Activated CD4-positive, alpha-beta T cell treated with anti-CD3 and anti-CD28 coated beads, Interleukin-2, Interleukin-4, amounts not matched to agents 100 ng/mL and 50 ng/mL, durations not matched to agents 16 hours and 8 hours (primary cell): ENCODE measurements around the gene CCR6.
"Not testable (repeated sequence)": the region's sequence is repeated elsewhere in the genome, so short reads cannot be mapped to it uniquely, and the experiment has no call there.

ENCODE experiments used
- DNase-seq: peaks from one replicate; pipeline ENCODE4 v3.0.0-alpha.2; 2020; ENCODE audit warnings: low spot score

Gene CCR6

DNA sequence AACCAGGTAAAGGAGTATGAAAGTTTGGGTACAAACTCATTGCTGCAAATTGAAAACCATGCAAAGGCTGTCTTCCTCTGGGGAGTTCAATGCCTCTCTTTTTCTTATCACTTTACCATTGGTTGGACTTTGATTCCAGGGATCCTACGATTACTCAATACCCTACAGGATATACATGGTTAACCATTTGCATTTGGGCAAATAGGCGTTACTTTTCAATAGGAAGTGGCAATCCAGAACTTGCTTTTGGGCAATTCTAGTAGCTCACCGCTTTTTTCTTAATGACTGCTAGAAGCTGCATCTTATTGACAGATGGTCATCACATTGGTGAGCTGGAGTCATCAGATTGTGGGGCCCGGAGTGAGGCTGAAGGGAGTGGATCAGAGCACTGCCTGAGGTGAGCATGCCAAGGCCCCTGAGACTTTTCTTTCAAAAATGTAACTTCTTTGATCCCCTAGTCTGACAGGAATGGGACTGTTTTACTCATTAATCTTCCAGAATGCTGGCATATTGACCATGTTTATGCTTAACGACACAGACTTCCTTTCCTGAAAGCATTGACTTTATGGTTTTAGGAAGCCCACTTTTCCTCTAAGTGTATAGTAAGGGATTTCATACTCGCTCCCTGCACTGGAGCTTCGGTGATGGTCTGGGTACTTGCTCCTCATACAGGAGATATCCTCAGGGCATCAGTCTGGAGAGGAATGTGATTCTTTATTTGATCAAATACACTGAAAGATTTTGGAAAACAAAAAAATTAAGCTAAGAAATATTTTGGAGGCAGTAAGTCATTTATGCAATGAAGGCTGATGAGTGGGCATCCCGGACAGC, at the start of gene CCR6:
TSS of gene CCR6 (plus strand) at position 270 of the 831 bp plus-strand sequence. CDS start 13,039 bp downstream, outside the sequence.
- peak; percentile 22 for DNase-seq

DNA sequence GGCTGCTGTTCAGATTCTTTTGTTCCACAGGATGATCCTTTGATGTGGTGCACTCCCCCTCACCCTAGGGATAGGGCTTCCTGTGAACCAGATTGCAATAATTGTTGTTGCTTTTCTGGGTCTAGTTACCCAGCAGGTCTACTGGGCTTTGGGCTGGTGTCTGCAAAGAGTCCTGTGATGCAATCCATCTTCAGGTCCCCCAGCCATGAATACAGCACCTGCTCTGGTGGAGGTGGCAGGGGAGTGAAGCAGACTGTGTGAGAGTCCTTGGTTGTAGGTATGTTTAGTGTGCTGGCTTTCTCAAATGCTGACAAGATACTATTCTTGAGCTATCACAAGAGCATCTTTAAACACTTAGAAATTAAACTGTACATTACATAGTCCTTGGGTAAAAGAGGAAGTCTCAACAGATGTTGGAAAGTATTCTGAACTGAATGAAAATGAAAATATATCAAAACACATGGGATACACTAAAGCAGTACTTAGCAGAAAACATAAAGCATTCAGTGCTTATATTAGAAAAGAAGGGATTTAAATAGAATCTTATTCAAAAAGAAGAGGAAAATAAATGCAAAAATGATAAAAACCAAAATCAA, 49.1 kb upstream of the CCR6 start:
- no peak for DNase-seq

DNA sequence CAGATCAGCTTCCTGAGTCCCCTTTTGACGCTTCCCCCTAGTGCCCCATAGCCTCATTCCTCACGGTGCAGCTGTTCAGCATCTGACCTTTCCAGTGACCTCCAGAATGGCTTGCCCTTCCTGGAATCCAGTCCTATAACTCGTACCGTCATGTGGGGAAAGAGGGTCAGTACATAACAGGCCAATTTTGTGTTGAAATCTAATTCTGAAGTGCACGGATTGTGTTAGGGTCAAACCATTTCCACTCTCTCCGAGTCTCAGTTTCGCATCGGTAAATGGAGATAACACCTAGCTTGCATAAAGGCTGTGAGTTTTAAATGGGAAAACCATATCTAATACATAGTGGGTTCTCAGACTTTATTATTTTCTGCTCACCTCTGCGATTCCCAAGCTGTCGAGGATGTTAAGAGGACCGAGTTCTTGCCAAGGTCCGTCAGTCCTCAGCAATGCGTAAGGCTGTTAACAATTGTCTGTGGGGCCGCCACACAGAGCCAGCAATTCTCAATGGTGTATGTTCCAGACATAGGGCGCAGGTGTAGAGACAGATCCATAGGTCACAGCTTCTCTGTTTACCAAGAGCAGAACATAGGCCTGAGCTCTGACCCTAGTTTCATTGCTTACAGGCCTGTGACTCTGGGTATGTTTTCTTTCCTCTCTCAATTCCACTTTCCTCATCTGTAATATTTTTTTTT, 45.5 kb upstream of the CCR6 start:
- no peak for DNase-seq

DNA sequence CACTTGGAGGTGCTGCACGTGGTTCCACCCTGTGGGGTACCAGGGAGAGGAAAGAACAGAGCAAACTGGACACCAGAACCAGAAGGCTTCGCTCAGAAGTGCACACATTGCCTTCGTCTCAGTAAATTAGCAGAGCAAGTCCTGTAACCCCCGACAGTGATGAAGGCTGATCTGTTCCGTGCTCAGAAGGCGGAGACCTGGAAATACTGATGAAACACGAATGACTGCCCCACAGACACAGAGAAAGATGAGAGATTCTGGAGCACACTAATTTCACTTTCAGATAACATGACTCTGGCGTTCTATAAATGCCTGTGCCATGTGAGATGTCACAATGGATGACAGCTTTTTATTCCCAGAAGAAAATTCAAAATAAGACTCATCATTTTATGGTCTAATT, 44.2 kb upstream of the CCR6 start:
- DNase-seq, result peak; percentile 19

DNA sequence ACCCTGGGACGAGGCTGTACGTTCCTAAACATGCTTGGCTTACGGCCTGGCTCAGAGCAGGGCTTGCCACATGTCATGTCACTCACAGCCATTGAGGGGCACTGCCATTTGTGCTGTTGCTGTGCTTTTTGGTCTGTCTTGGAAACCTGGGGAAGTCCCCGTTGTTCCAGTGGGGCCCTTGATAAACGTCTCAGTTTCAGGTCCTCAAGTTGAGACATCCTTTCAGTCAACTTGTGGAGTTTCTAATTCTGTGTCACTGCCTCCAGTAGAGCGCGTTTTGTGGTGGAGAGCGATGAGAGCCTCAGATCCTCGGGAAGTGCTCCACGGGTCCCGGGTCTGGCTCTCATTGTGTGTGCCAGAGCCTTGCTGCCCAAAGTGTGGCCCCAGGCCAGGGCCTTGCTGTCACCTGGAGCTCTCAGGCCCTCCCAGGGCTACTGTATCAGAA, 43.0 kb upstream of the CCR6 start:
- DNase-seq, result peak; percentile 76

DNA sequence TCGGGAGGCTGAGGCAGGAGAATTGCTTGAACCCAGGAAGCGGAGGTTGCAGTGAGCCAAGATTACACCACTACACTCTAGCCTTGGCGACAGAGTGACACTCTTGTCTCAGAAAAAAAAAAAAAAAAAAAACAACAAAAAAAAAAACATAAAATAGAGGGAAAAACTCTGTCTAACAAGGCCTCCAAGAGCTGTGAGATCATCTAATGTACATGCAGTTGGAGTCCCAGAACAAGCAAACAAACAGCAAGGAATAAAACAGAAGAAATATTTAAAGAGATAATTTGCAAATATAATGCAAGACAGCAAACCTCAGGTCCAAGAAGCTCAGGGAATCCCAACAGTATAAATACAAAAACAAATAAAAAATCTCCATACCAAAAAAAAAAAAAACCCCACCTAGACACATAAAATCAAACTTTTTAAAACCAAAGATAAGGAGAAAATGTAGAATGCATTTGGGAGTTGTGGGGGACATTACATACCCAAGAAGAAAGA, 35.0 kb upstream of the CCR6 start:
- DNase-seq, result no peak

DNA sequence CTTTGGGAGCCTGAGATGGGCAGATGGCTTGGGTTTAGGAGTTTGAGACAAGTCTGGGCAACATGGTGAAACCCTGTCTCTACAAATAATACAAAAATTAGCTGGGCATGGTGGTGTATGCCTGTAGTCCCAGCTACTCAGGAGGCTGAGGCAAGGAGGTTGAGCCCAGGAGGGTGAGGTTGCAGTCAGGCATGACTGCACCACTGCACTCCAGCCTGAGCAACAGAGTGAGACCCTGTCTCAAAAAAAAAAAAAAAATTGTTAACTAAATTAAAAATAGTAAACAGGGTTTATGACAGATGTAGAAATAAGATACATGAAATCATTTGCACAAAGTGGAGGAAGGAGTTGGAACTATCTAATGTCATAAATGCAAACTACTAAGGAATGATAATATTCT, 34.2 kb upstream of the CCR6 start:
- not testable (repeated sequence) for DNase-seq

DNA sequence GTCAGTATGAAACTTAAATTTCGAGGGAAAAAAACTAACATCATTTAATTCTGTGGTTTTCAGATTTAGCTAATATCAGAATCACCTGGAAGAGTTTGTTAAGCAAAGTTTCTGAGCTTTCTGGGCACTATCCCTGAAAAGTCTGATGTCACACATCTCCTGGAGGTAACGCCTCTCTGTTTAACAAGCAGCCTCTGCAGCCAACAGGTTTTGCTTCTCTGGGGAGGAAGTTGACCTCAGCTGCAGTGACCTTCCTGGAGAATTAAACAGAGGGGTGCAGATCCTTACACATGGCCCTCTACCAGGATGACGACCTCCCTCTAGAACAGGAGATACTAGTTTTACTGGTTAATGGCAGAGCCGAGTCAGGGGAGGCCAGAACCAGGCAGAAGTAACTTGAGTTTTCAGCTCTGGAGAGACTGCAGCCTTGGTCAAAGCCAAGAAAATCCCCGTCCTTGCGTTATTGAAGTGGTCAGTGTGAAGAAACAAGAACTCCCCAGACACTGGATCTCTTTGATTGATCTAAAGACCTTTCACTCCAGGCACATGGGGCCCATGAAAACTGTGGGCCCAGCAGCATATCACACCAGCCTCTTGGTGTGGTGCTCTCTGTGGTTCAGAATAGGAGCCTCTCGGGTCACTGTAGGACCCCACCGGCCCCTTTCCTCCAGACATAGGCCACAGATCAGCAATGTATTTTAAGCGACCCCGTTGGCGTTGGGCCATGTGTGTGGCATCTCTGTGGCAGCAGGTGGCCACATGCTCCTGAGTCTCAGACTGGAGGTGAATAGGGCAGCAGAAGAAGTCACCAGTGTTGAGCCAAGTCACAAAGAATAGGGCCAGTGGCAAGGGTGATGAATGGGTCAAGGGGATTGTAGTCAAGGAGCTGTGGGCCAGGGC, 33.4 kb upstream of the CCR6 start:
- DNase-seq, result no peak

DNA sequence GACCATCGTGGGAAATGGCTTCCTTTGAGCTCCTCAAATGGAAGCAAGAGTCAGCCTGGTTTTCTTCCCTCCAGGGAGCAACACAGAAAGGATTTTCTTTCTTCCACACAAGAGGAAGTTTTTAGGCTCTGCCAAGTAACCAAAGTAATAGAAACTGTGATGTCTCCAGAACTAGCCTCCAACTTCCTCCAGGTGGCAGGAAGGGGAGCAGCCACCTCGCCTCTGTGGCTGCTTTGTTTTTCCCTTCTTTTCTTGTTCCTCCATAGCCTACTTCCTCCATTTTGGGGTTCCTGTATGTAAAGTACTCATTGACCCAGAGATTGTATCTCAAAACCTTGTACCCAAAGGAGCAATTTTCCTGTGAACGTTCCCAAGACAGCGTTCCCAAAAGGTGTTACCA, 32.7 kb upstream of the CCR6 start:
- no peak for DNase-seq

DNA sequence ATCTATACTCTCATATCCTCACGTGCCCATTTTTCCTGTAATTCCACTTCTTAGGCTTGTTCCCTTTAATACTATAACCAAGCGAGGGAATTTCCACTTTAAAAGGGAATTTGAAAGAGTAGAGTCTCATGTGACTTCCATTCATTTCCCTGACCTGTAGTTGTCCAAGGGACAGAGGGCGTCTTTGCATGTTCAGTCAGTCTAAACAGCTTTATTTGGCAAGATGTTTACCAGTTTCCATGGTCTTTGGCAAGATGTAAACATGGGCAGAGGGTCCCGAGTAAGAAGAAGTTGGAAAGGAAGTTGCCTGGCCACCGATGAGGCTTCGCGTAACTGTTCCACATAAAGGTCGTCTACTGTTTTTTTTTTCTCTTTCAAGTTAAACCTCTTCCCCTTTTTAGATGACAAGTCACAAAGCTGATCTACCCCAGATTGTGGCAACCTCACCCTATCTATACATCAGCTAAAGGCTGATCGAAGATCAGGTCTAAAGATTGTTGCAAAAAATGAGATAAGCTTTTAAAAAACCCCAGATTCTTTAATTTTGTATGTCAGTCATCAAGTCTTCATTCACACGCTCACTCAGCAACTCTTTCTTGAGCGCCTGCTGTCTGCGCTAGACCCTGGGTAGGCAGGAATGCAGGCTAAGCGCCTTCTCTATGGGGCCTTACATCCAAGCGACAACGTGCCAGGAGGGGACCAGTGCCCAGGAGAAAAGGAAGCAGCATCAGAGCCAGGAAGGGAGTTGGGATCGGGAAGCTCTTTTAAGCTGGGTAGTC, 31.7 kb upstream of the CCR6 start:
- DNase-seq, result no peak

DNA sequence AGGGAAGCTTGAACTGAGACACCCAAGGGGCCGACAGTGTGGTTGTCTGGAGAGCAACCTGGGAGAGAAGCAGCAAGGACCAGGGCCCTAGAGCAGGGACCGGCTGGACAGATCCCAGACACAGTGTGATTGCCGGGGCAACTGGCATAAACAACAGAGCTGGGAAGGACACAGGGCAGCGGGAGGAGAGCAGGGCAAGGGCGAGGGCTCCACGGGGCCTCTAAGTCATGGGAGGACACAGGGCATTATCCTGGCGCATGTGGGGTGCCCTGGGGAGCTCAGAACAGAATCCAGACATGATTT, 31.1 kb upstream of the CCR6 start:
- no peak for DNase-seq

DNA sequence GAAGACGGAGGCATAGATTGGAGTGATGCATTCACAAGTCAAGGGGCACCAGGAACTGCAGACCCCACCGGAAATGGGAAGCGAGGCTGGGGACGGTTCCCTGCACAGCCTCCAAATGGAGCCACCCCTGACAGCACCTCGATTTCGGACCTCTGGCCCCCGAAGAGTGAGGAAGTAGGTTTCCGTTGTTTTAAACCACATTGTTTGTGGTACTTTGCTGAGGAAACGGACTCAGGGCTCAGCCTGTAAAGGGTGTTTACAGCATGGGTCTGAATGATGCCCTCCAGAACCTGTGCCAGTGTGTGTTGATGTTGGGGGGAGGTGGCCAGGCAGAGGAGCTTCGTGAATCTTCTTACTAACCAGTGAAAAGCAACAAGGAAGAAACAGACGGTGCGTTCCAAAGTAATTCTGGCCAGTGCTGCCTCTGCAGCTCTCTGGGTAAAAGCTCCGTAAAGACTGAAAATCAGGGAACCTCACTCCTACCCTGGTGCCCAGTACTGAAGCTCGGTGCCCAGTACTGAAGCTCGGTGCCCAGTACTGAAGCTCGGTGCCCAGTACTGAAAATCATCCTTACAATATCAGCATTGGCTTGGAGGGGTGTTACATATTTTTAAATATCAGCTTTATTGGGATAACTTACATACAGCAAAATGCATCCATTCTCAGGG, 30.1 kb upstream of the CCR6 start:
- DNase-seq, result no peak

DNA sequence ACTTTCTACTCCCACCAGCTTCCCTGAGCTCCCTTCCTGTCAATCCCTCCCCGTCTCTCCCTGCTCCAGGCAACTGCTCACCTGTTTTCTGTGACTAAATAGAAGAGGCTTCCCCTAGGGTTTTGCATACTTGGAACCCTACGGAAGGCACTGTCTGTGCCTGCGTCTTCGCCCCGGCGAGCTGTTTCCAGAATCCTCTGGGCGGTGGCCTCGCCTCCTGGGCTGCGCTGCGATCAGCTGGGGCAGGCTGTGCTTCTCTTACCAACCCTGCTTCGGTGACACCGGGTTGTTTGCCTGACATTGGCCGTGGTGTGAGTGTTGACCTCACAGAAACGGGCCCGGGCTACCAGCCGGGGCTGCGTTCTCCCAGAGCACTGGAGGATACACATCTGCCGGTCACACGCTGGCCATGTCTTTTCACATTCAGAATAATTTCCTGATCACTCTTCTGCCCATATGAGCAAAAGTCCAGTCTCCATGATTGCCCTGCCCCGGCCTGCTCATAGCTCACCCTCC, 29.4 kb upstream of the CCR6 start:
- DNase-seq, result no peak

DNA sequence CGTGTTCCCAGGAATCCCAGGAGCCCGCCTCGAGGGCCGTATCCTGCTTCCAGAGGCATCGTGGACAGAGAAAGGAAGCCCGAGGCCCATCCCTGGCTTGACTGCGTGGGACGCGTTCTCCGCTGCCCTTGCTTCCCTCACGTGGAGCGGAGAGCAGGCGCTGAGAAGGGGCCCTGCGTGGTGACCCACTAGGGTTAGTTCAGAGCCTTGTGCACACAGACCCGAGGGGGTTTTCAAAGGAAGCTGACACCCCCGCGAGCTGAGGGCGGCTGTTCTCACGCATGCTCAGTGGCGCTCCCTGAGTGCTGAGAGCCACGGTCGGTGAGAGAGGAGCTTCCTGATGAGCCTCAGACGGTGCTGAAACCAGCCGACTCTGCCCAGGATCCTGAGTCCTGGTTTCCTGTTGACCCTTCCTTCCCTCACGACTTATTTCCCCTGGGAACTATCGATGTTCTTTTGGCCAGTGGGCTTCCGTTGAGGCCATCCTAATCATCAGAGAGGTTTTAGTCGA, 28.9 kb upstream of the CCR6 start:
- no peak for DNase-seq

DNA sequence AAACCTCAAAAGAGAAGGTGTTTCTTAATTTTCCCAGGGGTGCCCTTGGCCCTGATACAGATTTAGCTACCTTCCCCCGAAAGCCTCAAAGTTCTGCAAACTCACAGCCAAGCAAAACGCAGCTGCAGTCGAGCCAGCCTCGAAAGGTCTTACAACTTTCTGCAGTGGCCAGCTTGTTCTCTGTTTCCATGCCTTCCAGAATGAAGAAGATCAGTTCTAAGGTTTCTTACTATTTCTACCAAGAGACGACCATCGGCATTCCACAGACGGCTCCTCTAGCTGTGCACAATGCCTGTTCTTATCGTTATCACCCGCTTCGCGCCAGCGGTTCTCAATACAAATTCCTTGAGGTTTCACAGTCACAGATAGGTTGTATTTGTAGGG, 28.5 kb upstream of the CCR6 start:
- no peak for DNase-seq

DNA sequence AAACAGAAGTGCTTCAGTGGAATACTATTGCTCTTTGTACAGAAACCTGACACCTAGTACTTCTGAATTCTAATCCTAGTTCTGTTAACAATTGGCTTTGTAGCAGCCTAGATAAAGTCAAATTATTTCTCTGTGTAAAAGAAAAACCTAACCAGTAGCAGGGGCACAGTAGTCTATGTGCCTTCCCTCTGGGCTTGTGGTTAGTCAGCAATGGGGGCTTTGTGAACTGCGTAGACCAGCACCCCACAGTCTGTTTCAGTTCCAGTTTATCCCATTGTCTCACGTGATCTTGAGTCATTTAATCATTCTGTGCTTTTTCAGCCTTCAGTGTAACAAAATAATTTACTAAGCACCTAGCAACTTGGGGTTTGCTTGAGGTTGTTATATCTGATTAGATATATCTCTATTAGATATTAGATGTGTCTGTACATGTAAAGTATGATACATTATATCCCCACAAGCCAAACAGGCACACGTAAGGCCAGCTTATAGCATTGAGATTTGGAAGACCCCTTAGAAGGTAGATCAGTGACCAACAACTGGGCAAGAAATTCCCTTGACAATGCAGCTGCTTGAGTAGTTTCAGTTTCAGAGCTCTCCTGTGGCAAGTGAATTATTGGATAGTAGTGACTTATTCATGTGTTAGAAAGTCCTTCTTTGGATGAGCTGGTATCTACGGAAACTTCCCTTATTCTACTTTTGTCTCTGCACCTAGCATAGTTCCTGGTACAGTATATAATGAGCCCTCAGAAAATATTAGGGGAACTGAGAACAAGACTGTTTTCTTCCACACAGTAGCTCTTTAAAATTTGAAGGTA, 27.9 kb upstream of the CCR6 start:
- no peak for DNase-seq

DNA sequence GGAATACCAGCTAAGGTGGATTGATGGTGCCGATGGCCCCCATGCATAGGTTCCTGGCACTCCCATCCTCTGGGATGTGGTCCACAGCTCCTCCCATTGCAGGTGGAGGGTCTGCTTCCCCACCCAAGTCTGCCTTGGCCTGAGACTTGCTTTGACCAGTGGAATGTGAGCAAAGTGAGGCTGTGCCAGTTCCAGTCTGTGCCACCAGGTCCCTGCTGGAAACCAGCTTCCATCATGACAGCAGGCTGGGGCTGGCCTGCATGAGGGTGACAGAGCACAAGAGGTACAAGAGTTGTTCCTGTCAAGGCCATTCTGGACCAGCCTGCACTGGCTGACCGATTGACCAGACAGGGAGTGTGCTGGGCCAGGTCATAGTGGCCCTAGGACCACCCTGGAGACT, 27.0 kb upstream of the CCR6 start:
- no peak for DNase-seq

DNA sequence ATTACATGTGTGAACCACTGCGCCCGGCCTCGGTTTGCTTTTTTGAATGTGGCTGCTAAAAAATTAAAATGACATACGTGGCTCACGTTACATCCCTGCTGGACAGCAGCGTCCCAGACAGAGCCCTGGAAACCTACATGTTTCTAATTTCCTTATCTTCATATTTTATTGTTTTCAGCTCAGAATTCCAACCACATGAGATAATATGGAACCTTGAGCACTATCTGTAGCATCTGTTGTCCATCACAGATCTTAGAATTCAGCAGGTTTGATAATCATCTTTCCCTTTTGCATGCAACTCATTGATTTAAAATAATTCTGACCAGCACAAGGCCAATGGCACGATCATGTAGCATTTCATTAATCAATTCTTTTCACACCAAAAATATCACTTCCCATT, 25.9 kb upstream of the CCR6 start:
- DNase-seq, result no peak

DNA sequence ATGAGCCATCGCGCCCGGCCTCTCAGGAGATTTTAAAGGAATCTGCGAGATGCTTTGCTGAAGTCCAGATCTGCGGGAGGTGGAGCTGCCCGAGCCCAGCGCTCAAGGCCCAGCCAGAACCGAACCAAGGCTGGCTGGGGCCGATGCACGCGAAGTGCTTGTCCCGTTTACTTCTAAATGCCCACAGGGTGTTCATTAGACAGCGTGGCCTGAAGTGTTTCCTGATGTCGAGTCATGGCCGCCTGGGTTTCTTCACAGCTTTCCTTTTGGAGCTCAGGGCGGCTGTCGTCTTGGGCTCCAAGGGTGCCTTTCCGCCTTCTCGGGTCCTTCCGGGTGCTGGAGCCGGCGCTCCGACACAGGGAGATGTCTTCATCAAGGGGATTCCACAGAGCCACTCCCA, 25.1 kb upstream of the CCR6 start:
- DNase-seq, result no peak
